B cell (primary cell): Measurements from ENCODE around the gene WNK2. TPM values are rescaled to one million over a fixed set of nuclear protein-coding genes. Genes with fewer than 3 reads are reported as not detected.

Experiments used
- ATAC-seq: fragments of 200-7000 bp; cut with Tn5 transposase; one replicate; pipeline ENCODE4 v1.10.0; 2021; ENCODE audit warnings: low read depth, mild to moderate bottlenecking, moderate number of reproducible peaks, moderate library complexity
- CTCF ChIA-PET: fragments of 350-600 bp; sonication (Branson Sonifier 250); formaldehyde crosslinking; loops from one replicate; lab custom pipeline; 2021; ENCODE audit warnings: antibody characterized with exemption, inconsistent platforms; lab: Charles Lee
- POLR2A ChIA-PET: fragments of 350-600 bp; sonication (Branson Sonifier 250); formaldehyde crosslinking; loops from one replicate; lab custom pipeline; 2021; ENCODE audit warnings: antibody characterized with exemption; lab: Charles Lee
- DNase-seq: peaks from one replicate; pipeline ENCODE4 v3.0.0; 2013
- H2AFZ ChIP-seq: 2 replicates; pipeline ENCODE4 v1.6.1; 2012; ENCODE audit warnings: mild to moderate bottlenecking, low read depth, low read length; ENCODE audit not compliant: insufficient read depth, poor library complexity, severe bottlenecking
- H3K27ac ChIP-seq, 2 donors: 1 replicate in 1 of 2; 2 replicates in 1 of 2; pipeline ENCODE4 v1.5.1; 2012 to 2013; ENCODE audit warnings: low read length in 2 of 2, mild to moderate bottlenecking in 2 of 2, moderate library complexity in 1 of 2
- H3K27me3 ChIP-seq, 4 experiments: fragments of 200-600 bp in 1 of 4; sonication (generic) in 1 of 4; replicated peaks in 1 of 4; 1 replicate in 2 of 4; 2 replicates in 2 of 4; pipeline versions ENCODE4 v1.6.1 to v1.7.0; 2013 to 2016; ENCODE audit warnings: low read length in 3 of 4, mild to moderate bottlenecking in 2 of 4, mixed read lengths in 1 of 4, moderate library complexity in 1 of 4; ENCODE audit not compliant: insufficient read depth in 4 of 4, control insufficient read depth in 3 of 4; ENCODE audit errors: control extremely low read depth in 1 of 4
- H3K36me3 ChIP-seq, 2 experiments: replicated peaks in 1 of 2; 1 replicate in 1 of 2; 2 replicates in 1 of 2; pipeline versions ENCODE4 v1.6.1 to v1.7.1; 2013; ENCODE audit warnings: low read length in 1 of 2; ENCODE audit not compliant: insufficient read depth in 2 of 2, control insufficient read depth in 1 of 2; ENCODE audit errors: control extremely low read depth in 1 of 2, extremely low read depth in 1 of 2
- H3K4me1 ChIP-seq, 2 donors: fragments of 200-600 bp in 1 of 2; sonication (generic) in 1 of 2; 1 replicate in 1 of 2; 2 replicates in 1 of 2; pipeline versions ENCODE4 v1.5.1 to v1.6.1; 2013 to 2017; ENCODE audit warnings: low read length in 2 of 2; ENCODE audit not compliant: control insufficient read depth in 2 of 2, insufficient read depth in 2 of 2
- H3K4me2 ChIP-seq: replicated peaks from 2 replicates; pipeline ENCODE3; 2012; ENCODE audit warnings: mild to moderate bottlenecking, low read depth, low read length; ENCODE audit not compliant: poor library complexity, severe bottlenecking
- H3K4me3 ChIP-seq, 5 experiments: fragments of 200-600 bp in 1 of 5; sonication (generic) in 1 of 5; 1 replicate in 3 of 5; 2 replicates in 2 of 5; pipeline versions ENCODE4 v1.5.1 to v1.7.0; 2011 to 2016; ENCODE audit warnings: low read length in 4 of 5, mild to moderate bottlenecking in 4 of 5, low read depth in 2 of 5, control low read depth in 1 of 5, moderate library complexity in 1 of 5; ENCODE audit not compliant: insufficient read depth in 1 of 5; ENCODE audit errors: control extremely low read depth in 1 of 5, extremely low read depth in 1 of 5
- H3K79me2 ChIP-seq: fragments of 200-600 bp; sonication (generic); one replicate; pipeline ENCODE4 v1.6.0; 2016; ENCODE audit warnings: low read length; ENCODE audit not compliant: control insufficient read depth, insufficient read depth
- H3K9ac ChIP-seq: fragments of 200-600 bp; sonication (generic); 2 replicates; pipeline ENCODE4 v1.6.1; 2017; ENCODE audit warnings: mild to moderate bottlenecking, low read length, moderate library complexity
- H3K9me3 ChIP-seq, 3 donors: one replicate each; pipeline versions ENCODE4 v1.6.1 to v1.7.1; 2013; ENCODE audit warnings: low read length in 2 of 3; ENCODE audit not compliant: control insufficient read depth in 2 of 3, insufficient read depth in 1 of 3; ENCODE audit errors: control extremely low read depth in 1 of 3
- H4K20me1 ChIP-seq: 2 replicates; pipeline ENCODE4 v1.6.0; 2012; ENCODE audit warnings: mild to moderate bottlenecking, low read length; ENCODE audit not compliant: insufficient read depth, control insufficient read depth, poor library complexity, severe bottlenecking
- H3K27ac Mint-ChIP-seq: one replicate; pipeline ENCODE4 v1.8.0; 2021; ENCODE audit warnings: mixed read lengths
- H3K27me3 Mint-ChIP-seq: one replicate; pipeline ENCODE4 v1.8.0; 2021; ENCODE audit warnings: mixed read lengths
- H3K4me1 Mint-ChIP-seq: one replicate; pipeline ENCODE4 v1.8.0; 2021; ENCODE audit warnings: mixed read lengths
- H3K4me3 Mint-ChIP-seq: one replicate; pipeline ENCODE4 v1.8.0; 2021; ENCODE audit warnings: mixed read lengths
- H3K9me3 Mint-ChIP-seq: one replicate; pipeline ENCODE4 v1.8.0; 2022; ENCODE audit warnings: mixed read lengths; ENCODE audit not compliant: insufficient read depth
- EZH2 ChIP-seq: IDR thresholded peaks from 2 replicates; pipeline ENCODE4 v1.6.1; 2012; ENCODE audit warnings: borderline replicate concordance, low read depth, mild to moderate bottlenecking, moderate library complexity, low read length; ENCODE audit not compliant: insufficient read depth, poor library complexity, severe bottlenecking
- WGBS: methylation state at CpG from one replicate; pipeline ENCODE4 v1.1.5; 2013; ENCODE audit warnings: missing lambda C conversion rate; ENCODE audit not compliant: insufficient coverage; 5-methylcytosine and 5-hydroxymethylcytosine counted together
- intact Hi-C: fragments of 100-400 bp; cut with micrococcal nuclease; formaldehyde crosslinking; loops from one replicate; pipeline ENCODE4 v1.10.0; 2022
- polyA plus RNA-seq: library from polyadenylated mRNA; depleted of rRNA; stranded (reverse); fragments of >200 nt; gene quantifications from 2 replicates; pipeline ENCODE4 v1.2.3, GENCODE V29; 2012
- total RNA-seq, 2 donors: library from RNA; stranded (reverse); fragments of 120-200 nt in 1 of 2; gene quantifications; 1 replicate in 1 of 2; 2 replicates in 1 of 2; pipeline versions ENCODE4 v1.2.3 to v1.2.4, GENCODE V29; 2013 to 2022
- TF ChIP-seq, protein P1 (sequence below): fragments of 200-600 bp; IDR thresholded peaks from one replicate; pipeline ENCODE4 v1.8.0; 2022; ENCODE audit warnings: antibody characterized with exemption, mild to moderate bottlenecking

The WNK2 gene
- total and polyA plus RNA-seq, 2 donors (not counting 1 experiment from before 2014, with no cell fraction given) = 0.49 TPM; not detected in 1

- intact Hi-C loops = loop anchor here (1.0 kb wide), 1 partner anchor 142 kb away; no protein-coding TSS in a partner anchor
- ATAC-seq = no peak
- H3K27ac ChIP-seq = no peak overlapping the region
- Mint-ChIP-seq H3K4me3 (no peak overlapping the region), H3K27me3 (peaks cover 13% of the 10 kb centered on the region), H3K4me1 (peaks cover 4% of the 10 kb centered on the region), H3K27ac (no peak overlapping the region), H3K9me3 (no peaks in the 10 kb centered on the region)
- DNase-seq = no peak
- TF ChIP-seq EZH2 = no peak
- TF ChIP-seq, protein P1, sequence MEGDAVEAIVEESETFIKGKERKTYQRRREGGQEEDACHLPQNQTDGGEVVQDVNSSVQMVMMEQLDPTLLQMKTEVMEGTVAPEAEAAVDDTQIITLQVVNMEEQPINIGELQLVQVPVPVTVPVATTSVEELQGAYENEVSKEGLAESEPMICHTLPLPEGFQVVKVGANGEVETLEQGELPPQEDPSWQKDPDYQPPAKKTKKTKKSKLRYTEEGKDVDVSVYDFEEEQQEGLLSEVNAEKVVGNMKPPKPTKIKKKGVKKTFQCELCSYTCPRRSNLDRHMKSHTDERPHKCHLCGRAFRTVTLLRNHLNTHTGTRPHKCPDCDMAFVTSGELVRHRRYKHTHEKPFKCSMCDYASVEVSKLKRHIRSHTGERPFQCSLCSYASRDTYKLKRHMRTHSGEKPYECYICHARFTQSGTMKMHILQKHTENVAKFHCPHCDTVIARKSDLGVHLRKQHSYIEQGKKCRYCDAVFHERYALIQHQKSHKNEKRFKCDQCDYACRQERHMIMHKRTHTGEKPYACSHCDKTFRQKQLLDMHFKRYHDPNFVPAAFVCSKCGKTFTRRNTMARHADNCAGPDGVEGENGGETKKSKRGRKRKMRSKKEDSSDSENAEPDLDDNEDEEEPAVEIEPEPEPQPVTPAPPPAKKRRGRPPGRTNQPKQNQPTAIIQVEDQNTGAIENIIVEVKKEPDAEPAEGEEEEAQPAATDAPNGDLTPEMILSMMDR = no peak
- H3K9ac ChIP-seq = no peak overlapping the region
- no peak overlapping the region for H3K4me2 ChIP-seq
- H3K36me3 ChIP-seq = no peaks in the 10 kb centered on the region
- H3K4me3 ChIP-seq = no peak overlapping the region
- H3K4me1 ChIP-seq = peaks cover 0 to 5% of the 10 kb centered on the region in 2 donors
- no peaks in the 10 kb centered on the region for H3K9me3 ChIP-seq
- no peaks in the 10 kb centered on the region for H3K27me3 ChIP-seq
- no peak overlapping the region for H2AFZ ChIP-seq
- no peaks in the 10 kb centered on the region for H3K79me2 ChIP-seq
- WGBS = 93% methylated on average over 12 of the region's 16 CpGs
- no peaks in the 10 kb centered on the region for H4K20me1 ChIP-seq
- ChIA-PET POLR2A (interaction anchor here (0.6 kb wide), 2 partner anchors 12 to 347 kb away, joined by 3 to 4 read pairs; no protein-coding TSS in a partner anchor), CTCF (interaction anchor here (0.8 to 2.5 kb wide), 15 partner anchors 12 to 493 kb away, joined by 3 to 30 read pairs (median 7); no protein-coding TSS in a partner anchor)
Measured at GRCh38 chr9:93301911-93302541, 118.1 kb downstream of the WNK2 start.
